Measurements from ENCODE around the gene TLX1. TPM values are rescaled to one million over a fixed set of nuclear protein-coding genes. Genes with fewer than 3 reads are reported as not detected.

Gene TLX1
- total RNA-seq, 2 experiments from 2014 or later, result not detected

GRCh38 chr10:101166430-101166829, 35.3 kb downstream of the TLX1 start:
- CTCF ChIA-PET, result interaction anchor here (0.6 to 2.4 kb wide), 4 partner anchors 13 to 110 kb away, joined by 3 to 9 read pairs (median 3); no protein-coding TSS in a partner anchor
- POLR2A ChIA-PET, result no interaction called here

- CTCF ChIA-PET, result interaction anchor here (0.7 kb wide), 1 partner anchor 12 kb away, joined by 4 read pairs; no protein-coding TSS in a partner anchor
- POLR2A ChIA-PET, result no interaction called here
Measured at GRCh38 chr10:101172741-101173140, 41.6 kb downstream of the TLX1 start.

- CTCF ChIA-PET, result interaction anchor here (0.7 kb wide), 1 partner anchor 13 kb away, joined by 3 read pairs; no protein-coding TSS in a partner anchor
- POLR2A ChIA-PET, result no interaction called here
Measured at GRCh38 chr10:101174319-101174718, 43.2 kb downstream of the TLX1 start.

GRCh38 chr10:101176577-101176976, 45.5 kb downstream of the TLX1 start:
- POLR2A ChIA-PET, result no interaction called here
- CTCF ChIA-PET, result no interaction called here

- ChIA-PET POLR2A (no interaction called here), CTCF (interaction anchor here (1.1 to 1.7 kb wide), 2 partner anchors 21 to 31 kb away, joined by 6 to 9 read pairs; no protein-coding TSS in a partner anchor)
Measured at GRCh38 chr10:101182936-101183335, 51.8 kb downstream of the TLX1 start.

GRCh38 chr10:101183458-101184183, 52.5 kb downstream of the TLX1 start:
- CTCF ChIA-PET, result interaction anchor here (1.7 kb wide), 1 partner anchor 22 kb away, joined by 9 read pairs; no protein-coding TSS in a partner anchor
- POLR2A ChIA-PET, result no interaction called here

Other genes starting within 250 kb of the TLX1 start
- gene SLF2, start 218.3 kb upstream of the TLX1 start, total RNA-seq, result 10 to 100 TPM; 33.5 to 33.9 TPM
- under 1 TPM; 0.70 to 0.71 TPM for gene SEMA4G, start 161.8 kb upstream of the TLX1 start, total RNA-seq
- gene MRPL43, start 143.8 kb upstream of the TLX1 start, total RNA-seq, result 10 to 100 TPM; 56.7 to 56.8 TPM
- gene TWNK, start 143.8 kb upstream of the TLX1 start, total RNA-seq, result 10 to 100 TPM; 41.0 to 42.0 TPM
- 10 to 100 TPM; 14.2 to 14.8 TPM for gene LZTS2, start 131.5 kb upstream of the TLX1 start, total RNA-seq
- under 1 TPM; 0.27 TPM for gene PDZD7, start 100.2 kb upstream of the TLX1 start, total RNA-seq
- 10 to 100 TPM; 21.2 to 23.0 TPM for gene SFXN3, start 100.1 kb upstream of the TLX1 start, total RNA-seq
- under 1 TPM; 0.21 to 0.31 TPM for gene KAZALD1, start 69.3 kb upstream of the TLX1 start, total RNA-seq
- gene LBX1, start 98.2 kb downstream of the TLX1 start, total RNA-seq, result not detected
- gene BTRC, start 222.9 kb downstream of the TLX1 start, total RNA-seq, result 10 to 100 TPM; 17.3 to 20.6 TPM